Subcutaneous abdominal adipose tissue (tissue), 5 donors: ENCODE results near the gene TPGS1.

Source experiments
- H3K27ac ChIP-seq: one replicate; pipeline ENCODE4 v1.7.0; 2013; ENCODE audit warnings: low read depth, mild to moderate bottlenecking, inconsistent platforms, low read length, moderate library complexity
- H3K27me3 ChIP-seq, 5 donors: one replicate each; pipeline ENCODE4 v1.7.0; 2013; ENCODE audit warnings: low read length in 5 of 5, inconsistent platforms in 1 of 5; ENCODE audit not compliant: control insufficient read depth in 5 of 5, insufficient read depth in 4 of 5
- H3K36me3 ChIP-seq, 5 donors: one replicate each; pipeline ENCODE4 v1.7.0; 2013; ENCODE audit warnings: low read length in 5 of 5; ENCODE audit not compliant: control insufficient read depth in 5 of 5, insufficient read depth in 5 of 5
- H3K4me1 ChIP-seq, 5 donors: one replicate each; pipeline ENCODE4 v1.7.0; 2013; ENCODE audit warnings: low read length in 5 of 5, mild to moderate bottlenecking in 3 of 5, moderate library complexity in 1 of 5; ENCODE audit not compliant: control insufficient read depth in 5 of 5, insufficient read depth in 5 of 5
- H3K4me3 ChIP-seq, 5 donors: one replicate each; pipeline ENCODE4 v1.7.0; 2013; ENCODE audit warnings: low read length in 5 of 5, low read depth in 1 of 5
- H3K9ac ChIP-seq, 5 donors: one replicate each; pipeline ENCODE4 v1.7.0; 2013; ENCODE audit warnings: low read length in 5 of 5, mild to moderate bottlenecking in 4 of 5, moderate library complexity in 3 of 5
- H3K9me3 ChIP-seq, 5 donors: one replicate each; pipeline ENCODE4 v1.7.0; 2013; ENCODE audit warnings: low read length in 5 of 5; ENCODE audit not compliant: control insufficient read depth in 5 of 5
- donor health status: healthy.
- donor health status: healthy.
- donor health status: healthy.
- donor health status: healthy.
- donor health status: healthy.

The TPGS1 gene

DNA sequence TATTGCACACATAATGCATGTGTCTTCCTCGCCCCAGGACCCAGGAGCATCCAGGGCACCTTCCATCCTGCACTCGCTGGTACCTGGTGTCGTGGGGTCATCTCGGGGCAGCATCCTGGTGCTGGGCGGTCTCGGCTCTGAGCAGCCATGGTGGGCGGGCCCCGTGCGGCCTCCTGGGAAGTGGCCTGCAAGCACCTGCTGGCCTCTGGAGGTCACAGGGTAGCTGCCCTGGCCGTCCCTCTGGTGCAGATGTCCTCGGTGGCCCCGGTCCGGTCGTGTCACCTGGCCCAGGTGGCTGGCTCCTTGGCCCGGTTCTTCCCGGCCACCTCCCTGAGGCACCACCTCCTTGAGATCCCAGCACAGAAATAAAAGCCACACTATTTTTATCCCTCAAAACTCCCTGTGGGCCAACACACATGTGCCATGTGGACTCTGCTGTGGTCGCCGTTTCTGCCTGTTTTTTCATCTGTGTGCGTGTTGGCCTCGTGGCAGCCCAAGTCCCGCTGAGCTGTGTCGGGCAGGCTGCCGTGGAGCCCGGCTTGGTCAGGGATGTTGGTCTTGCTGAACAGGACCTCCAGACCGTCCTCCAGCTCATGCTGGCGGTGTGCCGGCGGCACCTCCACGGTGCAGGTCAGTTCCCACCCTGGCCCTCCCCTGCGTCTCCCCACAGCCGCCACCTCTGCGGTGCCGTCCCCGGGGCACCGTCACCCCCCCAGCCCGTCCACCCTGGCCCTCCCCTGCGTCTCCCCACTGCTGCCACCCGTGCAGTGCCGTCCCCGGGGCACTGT, 31.5 kb downstream of the TPGS1 start:
- Histone ChIP-seq H3K4me1 (peaks cover 2 to 17% (median 13%) of the 10 kb centered on the region in 5 donors), H3K27ac (no peak overlapping the region), H3K9ac (no peak overlapping the region), H3K27me3 (no peaks in the 10 kb centered on the region), H3K36me3 (peaks cover 0 to 66% (median 65%) of the 10 kb centered on the region in 5 donors), H3K9me3 (no peaks in the 10 kb centered on the region), H3K4me3 (no peak overlapping the region)

GRCh38 chr19:539429-540030, 32.2 kb downstream of the TPGS1 start:
- Histone ChIP-seq H3K27ac (no peak overlapping the region), H3K4me1 (peaks cover 0 to 13% (median 10%) of the 10 kb centered on the region in 5 donors), H3K27me3 (peaks cover 0 to 2% (median 0%) of the 10 kb centered on the region in 5 donors), H3K4me3 (no peak overlapping the region), H3K36me3 (peaks cover 0 to 66% (median 65%) of the 10 kb centered on the region in 5 donors), H3K9me3 (no peaks in the 10 kb centered on the region), H3K9ac (no peak overlapping the region)

GRCh38 chr19:540867-541637, 33.8 kb downstream of the TPGS1 start:
- Histone ChIP-seq H3K4me3 (no peak overlapping the region), H3K9me3 (no peaks in the 10 kb centered on the region), H3K27me3 (peaks cover 0 to 6% (median 0%) of the 10 kb centered on the region in 5 donors), H3K36me3 (peaks cover 0 to 55% (median 53%) of the 10 kb centered on the region in 5 donors), H3K27ac (no peak overlapping the region), H3K4me1 (peaks cover 0 to 6% (median 0%) of the 10 kb centered on the region in 5 donors), H3K9ac (no peak overlapping the region)

DNA sequence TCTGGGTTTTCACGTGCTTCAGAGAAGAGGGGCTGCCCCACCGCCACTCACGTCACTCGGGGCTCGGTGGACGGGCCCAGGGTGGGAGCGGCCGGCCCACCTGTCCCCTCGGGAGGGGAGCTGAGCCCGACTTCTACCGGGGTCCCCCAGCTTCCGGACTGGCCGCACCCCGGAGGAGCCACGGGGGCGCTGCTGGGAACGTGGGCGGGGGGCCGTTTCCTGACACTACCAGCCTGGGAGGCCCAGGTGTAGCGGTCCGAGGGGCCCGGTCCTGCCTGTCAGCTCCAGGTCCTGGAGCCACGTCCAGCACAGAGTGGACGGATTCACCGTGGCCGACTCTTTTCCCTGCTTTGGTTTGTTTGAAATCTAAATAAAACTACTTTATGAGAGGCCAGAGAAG, 34.4 kb downstream of the TPGS1 start:
- Histone ChIP-seq H3K36me3 (peaks cover 0 to 49% (median 47%) of the 10 kb centered on the region in 5 donors), H3K27me3 (peaks cover 0 to 6% (median 0%) of the 10 kb centered on the region in 5 donors), H3K9me3 (no peaks in the 10 kb centered on the region), H3K4me3 (no peak overlapping the region), H3K27ac (no peak overlapping the region), H3K9ac (no peak overlapping the region), H3K4me1 (peaks cover 0 to 6% (median 0%) of the 10 kb centered on the region in 5 donors)

DNA sequence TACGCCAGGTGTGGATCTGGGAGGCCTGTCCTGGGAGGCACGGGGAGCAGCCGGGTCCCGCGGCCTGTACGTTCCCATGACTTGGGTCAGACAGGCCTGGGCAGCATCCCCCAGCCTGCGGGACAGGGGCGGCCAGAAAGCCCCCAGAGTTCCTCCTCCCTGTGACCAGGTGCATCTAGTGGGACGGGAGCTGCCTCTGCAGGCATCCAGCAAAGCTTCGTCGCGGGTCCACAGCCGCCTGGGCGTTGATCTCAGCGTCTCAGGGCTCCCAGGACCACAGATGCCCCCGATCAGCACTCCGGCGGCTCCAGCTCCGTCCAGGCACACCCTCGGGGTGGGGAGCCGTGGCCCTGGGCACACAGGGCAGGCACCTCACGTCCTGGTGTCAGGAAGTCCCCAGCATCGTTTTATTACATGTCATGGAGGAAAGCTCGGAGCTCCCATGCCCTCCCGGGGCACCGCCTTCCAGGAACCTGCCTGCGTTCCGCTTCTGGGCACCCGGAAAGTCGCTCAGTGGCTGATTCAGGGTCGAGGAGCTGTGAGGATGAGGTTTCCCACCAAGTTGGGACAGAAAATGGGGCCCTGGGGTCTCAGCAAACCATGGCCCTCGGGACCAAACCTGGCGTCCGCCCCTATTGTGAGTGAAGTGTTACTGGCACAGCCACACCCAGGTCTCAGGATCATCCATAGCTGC, 35.0 kb downstream of the TPGS1 start:
- H3K9ac ChIP-seq, result no peak overlapping the region
- H3K36me3 ChIP-seq, result peaks cover 0 to 44% (median 42%) of the 10 kb centered on the region in 5 donors
- H3K27ac ChIP-seq, result no peak overlapping the region
- H3K27me3 ChIP-seq, result peaks cover 0 to 6% (median 0%) of the 10 kb centered on the region in 5 donors
- no peak overlapping the region for H3K4me3 ChIP-seq
- peaks cover 0 to 6% (median 0%) of the 10 kb centered on the region in 5 donors for H3K4me1 ChIP-seq
- H3K9me3 ChIP-seq, result no peaks in the 10 kb centered on the region

GRCh38 chr19:543910-544608, 36.8 kb downstream of the TPGS1 start, which contains the start of gene GZMM:
GZMM (plus strand) TSS chr19:544053; CDS start chr19:544072, 19 bp downstream.
- H3K27me3 ChIP-seq, result peaks cover 3 to 12% (median 6%) of the 10 kb centered on the region in 5 donors
- no peaks in the 10 kb centered on the region for H3K9me3 ChIP-seq
- peaks cover 0 to 28% (median 27%) of the 10 kb centered on the region in 5 donors for H3K36me3 ChIP-seq
- no peak within 1 kb of the TSS for H3K4me3 ChIP-seq
- no peak within 1 kb of the TSS for H3K27ac ChIP-seq
- peaks cover 0 to 6% (median 0%) of the 10 kb centered on the region in 5 donors for H3K4me1 ChIP-seq
- H3K9ac ChIP-seq, result no peak within 1 kb of the TSS

GRCh38 chr19:547117-547516, 39.8 kb downstream of the TPGS1 start:
- no peak overlapping the region for H3K9ac ChIP-seq
- no peak overlapping the region for H3K4me3 ChIP-seq
- peaks cover 0 to 9% (median 3%) of the 10 kb centered on the region in 5 donors for H3K4me1 ChIP-seq
- H3K36me3 ChIP-seq, result peaks cover 0 to 7% (median 6%) of the 10 kb centered on the region in 5 donors
- no peaks in the 10 kb centered on the region for H3K9me3 ChIP-seq
- H3K27ac ChIP-seq, result no peak overlapping the region
- peaks cover 3 to 12% (median 9%) of the 10 kb centered on the region in 5 donors for H3K27me3 ChIP-seq

DNA sequence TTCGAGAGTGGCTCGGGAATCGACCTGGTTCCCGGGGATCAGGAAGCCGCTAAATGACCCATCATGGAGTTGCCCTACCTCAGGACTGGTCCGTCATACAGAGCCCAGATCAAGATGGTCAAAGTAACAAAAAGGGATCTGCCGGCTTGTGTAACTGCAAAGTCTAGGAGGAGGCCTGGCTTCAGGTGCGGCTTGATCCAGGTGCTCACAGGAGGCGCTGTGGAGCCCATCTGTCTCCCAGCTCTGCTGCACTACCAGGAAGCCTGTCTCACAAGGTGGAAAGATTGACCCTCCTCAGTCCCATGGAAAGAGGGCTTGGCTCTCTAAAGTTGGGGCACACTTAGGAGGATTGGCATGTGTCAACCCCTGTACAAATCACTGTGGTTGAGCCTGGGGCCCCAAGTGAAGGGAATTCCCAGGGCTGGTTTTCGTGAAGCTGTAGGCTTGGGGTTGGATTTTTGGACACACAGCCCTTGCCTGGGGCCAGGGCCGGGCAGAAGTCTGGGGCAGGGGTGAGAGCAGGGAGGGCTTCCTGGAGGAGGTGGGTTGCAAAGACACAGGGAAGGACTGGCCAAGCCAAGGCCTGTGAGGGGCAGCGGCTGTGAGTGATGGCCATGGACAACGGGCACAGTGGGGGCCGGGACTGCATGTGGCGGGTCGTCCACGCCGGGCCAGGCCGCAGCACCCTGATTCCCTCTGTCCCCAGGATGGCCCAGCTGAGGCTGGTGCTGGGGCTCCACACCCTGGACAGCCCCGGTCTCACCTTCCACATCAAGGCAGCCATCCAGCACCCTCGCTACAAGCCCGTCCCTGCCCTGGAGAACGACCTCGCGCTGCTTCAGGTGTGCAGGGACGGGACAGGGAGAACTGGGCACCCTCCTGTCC, 40.8 kb downstream of the TPGS1 start:
- no peak overlapping the region for H3K9ac ChIP-seq
- no peaks in the 10 kb centered on the region for H3K36me3 ChIP-seq
- no peaks in the 10 kb centered on the region for H3K9me3 ChIP-seq
- peaks cover 3 to 14% (median 9%) of the 10 kb centered on the region in 5 donors for H3K27me3 ChIP-seq
- H3K4me1 ChIP-seq, result peaks cover 0 to 9% (median 3%) of the 10 kb centered on the region in 5 donors
- H3K27ac ChIP-seq, result no peak overlapping the region
- H3K4me3 ChIP-seq, result no peak overlapping the region
